DMS53 (cell line): Measurements from ENCODE around the gene ACOT11.
A peak's percentile ranks its signal among the peaks of the same experiment; 100 is the strongest.

Experiments
- DNase-seq: peaks from one replicate; lab custom pipeline; 2025; lab: John Stamatoyannopoulos, UW

ACOT11 gene

DNA sequence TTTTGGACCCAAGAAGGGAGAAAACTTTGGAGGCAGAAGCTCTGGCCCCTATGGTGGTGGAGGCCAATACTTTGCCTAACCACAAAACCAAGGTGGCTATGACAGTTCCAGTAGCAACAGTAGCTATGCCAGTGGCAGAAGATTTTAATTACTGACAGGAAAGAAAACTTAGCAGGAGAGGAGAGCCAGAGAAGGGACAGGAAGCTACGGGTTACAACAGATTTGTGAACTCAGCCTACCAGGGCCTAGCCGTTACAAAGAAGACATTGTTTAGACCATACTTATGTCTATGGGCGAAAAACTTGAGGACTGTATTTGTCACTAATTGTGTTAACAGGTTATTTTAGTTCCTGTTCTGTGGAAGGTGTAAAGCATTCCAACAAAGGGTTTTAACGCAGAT, 10.4 kb upstream of the ACOT11 start:
- DNase-seq, result no peak

DNA sequence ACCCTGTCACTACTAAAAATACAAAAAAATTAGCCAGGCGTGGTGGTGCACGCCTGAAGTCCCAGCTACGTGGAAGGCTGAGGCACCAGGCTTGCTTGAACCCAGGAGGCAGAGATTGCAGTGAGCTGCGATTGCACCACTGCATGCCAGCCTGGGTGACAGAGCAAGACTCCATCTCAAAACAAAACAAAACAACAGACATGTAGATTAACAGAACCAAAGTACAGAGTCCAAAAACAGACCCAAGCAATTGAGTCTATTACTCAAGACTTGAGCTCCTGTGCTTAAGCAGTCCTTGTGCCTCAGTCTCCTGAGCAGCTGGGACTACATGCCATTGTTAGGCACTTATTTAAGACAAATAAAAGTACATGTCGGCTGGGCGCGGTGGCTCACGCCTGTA, 9.5 kb upstream of the ACOT11 start:
- DNase-seq, result no peak

DNA sequence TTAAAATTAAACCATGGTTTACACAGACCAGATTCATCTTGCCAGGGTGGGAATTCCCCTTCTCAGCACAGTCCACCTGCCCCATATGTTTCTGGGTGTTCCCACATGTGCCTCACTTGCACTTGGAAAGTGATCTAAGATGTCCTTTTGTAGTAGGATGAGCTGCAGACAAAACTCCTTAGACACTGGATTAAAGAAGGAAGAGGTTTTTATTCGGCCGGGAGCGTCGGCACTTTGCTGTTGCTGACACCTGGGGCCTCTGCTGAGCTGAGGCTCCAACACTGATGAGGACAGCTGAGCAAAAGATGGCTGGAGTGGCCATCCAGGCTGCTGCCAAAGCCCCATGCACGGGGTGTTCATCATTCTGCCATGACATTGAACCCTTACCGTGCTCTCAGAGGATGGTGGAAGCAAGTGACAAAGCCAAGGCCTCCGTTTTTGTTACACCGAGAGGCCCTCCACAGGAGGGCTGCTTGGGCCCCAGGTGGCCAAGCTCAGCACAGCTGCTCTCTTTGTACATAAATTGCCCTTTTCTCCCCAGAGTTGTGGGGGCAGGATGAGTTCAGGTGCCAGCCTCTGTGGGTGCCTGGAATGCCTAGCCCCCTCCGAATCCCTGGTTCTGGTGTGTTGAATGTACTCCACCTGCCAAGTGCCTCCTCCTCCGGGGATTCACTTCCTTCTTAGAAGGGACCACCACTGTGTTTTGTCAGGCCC, 7.3 kb upstream of the ACOT11 start:
- DNase-seq, result peak; percentile 44

DNA sequence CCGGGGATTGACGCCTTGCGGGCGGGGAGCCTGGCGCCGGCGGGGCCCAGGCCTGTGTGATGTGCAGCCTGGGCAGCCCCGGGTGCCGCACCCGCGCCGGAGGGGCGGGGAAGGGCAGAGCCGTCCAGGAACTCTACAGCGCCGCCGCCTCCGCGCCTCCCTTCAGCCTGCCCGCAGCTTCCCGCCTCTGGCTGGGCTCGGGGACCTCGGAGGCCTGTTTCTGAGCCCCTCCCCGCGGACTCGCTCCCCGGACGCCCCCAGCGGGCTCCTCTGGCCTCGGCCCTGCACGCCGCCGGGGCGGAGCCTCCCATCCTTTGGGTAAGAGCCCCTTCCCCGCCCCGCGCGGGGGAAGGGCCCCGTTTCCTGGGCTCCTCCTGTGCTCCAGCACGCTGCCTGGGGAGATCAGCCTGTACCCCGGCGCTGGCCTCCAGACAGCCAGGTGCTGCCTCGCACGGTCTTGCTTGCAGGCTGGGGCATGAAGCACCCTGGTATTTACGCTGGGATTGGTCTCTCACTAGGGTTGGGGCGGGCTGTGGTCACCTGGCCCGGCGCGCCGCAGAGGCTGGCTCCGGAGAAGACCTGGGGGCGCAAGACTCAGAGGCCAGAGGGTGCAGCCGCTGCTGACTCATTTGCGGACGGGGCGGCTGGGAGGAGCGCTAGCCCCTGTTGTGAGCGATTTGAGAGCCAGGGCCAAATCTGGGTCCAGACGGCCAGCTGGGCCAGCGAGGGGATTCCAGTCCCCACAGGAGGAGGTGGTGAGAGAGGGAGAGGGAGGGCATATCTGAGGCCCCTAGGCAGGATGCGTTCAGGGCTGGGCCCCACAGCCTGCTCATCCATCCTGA, 5.7 kb upstream of the ACOT11 start:
- DNase-seq, result peak; percentile 99

DNA sequence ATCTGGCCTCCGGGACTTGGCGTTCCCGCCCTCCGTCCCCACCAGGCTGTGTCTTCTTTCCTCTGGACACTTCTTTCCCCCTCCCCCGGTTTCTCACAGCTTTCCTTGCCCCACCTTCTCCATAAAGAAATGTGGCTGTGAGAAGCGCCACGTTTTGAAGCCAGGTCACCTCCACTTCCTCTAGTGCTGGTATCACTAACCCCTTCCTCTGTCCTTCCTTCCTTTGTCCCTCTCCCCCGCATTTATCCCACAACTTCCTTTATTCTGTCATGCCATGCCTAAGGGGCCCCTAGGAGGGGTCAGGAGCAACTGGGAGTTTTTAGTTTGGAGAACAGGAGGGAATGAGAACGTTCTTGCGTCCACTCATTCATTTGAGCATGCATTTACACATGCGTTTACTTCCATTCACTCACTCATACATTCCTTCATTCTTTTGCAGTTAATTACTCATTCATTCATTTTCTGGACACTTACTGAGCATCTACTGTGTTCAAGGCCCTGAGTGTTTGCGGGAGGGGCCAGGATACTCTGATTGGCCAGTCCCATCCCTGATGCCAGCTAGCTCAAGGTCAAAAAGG, 5.0 kb upstream of the ACOT11 start:
- no peak for DNase-seq

DNA sequence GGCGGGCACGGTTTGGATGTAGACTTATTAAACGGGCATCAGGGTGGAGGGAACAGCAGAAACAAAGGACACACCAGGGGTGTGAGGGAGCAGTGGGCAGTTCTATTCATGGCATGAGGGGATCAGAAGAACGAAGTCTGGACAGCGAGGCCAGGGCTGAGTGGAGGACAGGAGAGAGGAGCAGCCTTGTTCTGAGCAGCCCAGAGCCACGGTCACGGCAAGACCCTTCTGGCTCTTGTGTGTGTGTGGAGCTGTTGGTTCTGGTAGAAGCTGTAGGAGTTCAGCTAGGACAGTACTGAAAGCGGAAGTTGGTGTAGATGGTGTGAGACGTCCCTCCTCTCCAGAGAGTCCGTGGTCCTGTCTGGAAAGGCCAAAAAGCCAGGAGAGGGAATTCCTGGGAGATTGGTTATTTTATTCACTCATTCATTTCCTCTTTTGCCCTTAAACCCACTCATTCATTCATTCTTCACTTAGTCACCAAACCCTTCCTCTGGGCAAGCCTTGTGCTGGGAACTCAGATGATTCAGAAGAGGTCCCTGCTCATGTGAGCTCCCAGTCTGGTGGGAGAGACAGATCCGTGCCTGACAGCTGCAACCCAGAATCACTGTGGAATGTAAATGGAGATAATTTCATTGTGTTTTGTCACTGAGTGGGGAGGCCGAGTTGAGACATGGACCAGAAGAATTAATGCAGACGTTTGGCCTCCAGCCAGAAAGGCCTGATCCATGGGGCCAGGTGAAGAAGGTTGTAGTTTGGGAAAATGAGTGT, 4.1 kb upstream of the ACOT11 start:
- no peak for DNase-seq

DNA sequence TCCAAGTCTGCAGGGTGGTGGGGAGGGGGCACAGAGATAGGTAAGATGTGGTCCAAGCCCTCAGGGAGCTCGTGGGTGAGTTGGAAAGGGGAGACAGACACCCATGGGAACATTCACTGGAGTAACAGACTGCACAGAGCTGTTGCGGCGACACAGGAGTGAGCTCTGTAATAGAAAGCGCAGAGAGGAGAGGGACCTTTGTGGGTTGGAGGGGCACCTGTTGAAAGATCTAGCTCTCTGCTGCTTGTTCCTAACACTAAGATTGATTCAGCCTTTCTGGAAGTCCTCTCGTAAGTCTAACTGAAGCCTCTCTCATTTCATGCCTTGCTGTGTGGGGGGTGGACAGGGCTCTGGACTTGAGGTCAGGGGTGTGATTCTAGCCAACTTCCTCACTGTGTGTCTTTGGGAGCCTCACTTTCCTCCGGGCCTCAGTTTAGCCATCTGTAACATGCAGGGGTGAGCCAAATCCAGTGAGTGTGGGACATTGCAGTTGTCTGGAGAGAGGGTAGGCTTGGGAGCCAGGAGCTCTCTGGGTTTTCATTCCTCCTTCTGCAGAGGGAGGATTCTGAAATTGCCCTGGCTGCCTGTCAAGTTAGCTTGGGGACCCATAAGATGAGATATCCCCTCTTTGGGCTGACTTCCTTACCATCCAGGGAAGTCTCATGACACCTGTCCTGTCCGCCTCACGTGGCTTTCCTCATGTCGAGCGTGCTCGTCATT, 2.0 kb upstream of the ACOT11 start:
- DNase-seq, result no peak

DNA sequence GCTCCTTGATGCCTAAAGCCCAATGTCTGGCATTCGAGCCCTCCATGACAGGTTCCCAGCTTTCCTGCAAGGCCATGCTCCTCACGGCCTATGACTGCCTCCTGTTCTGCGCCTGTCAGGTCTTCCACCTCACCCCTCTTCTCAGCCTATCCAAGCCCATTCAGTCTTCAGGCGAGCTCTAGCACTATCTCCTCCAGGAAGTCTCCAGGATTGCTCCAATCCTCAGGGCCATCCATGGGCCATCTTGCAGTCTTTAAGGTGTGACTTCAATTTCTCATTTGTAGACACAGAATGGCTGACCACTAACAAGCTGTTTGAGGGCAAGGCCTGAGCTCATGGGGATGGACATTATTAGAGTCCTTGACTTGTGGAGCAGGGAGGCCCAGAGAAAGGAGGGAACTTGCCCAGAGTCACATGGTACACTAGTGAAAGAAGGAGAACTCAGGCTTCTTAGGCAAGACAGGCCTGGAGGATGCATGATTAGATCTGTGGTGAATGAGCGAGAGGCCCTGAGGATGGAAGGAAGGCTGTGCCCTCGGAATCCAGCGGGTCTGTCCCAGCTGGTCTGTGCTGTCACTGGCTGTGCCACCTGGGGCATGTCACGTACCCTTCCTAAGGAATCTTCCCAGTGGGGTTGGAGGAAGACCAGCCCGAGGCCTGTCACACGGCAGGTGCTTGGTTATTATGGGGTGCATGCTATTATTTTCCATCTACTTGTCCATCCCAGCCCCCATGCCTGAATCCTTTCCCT, 1.2 kb upstream of the ACOT11 start:
- DNase-seq, result no peak

DNA sequence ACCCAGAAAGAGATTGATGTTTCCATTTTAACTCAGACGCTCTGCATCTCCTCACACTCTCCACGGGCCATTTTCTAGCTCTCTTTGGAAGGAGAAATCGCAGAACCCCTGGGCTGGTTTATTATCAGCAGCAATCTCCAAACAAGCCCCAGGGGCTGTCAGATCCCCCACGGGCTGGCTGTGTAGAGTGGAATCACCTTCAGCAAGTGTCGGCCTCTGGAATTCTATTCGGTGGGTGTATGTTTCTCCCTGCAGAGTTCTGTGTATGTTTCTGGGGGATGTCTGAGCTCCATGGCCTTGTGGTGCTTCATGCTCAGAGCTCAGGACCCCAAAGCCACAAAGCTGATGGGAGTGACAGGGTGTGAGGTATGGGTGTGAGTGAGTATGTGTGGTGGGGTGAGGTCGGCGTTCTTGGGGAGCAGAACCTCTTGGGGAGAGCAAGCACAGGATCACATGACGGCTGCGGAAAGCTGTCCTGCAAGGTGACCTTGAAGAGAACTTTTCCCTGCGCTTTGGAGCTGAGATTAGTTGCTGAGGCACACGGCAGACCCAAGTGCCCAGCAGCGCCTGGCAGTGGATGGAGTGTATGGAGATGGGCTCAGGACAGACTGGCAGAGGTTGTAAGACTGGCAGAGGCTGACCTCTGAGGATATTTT, 489 bp downstream of the ACOT11 start:
- no peak for DNase-seq

DNA sequence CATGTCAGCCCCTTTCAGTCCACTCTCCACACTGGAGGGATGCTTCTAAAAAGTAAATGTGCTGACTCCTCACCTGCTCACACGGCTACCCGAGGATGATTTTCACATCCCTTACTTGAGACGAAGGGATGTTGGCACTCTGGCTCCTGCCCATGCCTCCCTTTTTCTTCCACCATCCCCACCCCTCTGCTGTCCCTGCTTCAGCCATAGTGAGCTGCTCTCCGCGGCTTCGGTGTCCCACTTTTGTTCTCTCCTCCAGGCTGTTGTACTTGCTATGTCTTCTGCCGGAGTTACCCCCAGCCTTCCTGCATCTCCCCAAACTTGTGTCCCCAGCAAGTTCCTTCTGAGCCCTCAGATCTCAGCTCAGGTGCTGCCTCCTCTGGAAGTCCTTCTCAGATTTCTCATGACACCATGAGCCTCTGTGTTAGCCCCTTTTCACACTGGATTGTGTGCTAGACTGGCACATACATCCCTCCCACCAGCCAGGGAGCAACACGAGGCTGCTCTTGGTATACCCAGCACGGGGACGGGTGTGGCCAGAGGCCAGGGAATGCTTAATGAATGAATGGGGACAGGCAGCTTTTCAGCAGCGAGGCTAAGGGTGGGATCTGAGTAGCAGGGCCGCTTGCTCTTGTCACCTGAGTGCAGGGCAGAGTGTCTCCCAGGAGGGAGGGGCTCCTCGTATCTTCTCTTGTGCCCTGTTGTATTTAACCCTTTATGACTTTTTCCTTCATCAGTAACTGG, 1.3 kb downstream of the ACOT11 start:
- DNase-seq, result no peak

DNA sequence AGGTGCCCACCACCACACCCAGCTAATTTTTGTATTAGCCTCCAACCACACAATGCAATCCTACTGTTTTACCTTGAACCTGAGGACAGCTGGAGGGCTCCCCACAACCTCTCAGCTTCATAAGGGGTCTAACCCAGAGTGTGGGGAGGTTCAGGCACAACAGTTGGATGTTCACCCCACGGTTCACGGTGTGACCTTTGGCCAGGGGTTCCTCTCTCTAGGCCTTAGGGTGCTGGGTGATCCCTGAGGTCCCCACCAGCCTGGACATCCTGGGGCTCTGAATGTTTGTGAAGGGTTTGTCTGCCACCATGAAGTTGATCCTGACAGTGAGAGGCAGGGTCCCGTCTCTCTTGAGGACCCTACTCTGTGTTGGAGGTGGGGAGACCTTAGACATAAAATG, 3.9 kb downstream of the ACOT11 start:
- no peak for DNase-seq

DNA sequence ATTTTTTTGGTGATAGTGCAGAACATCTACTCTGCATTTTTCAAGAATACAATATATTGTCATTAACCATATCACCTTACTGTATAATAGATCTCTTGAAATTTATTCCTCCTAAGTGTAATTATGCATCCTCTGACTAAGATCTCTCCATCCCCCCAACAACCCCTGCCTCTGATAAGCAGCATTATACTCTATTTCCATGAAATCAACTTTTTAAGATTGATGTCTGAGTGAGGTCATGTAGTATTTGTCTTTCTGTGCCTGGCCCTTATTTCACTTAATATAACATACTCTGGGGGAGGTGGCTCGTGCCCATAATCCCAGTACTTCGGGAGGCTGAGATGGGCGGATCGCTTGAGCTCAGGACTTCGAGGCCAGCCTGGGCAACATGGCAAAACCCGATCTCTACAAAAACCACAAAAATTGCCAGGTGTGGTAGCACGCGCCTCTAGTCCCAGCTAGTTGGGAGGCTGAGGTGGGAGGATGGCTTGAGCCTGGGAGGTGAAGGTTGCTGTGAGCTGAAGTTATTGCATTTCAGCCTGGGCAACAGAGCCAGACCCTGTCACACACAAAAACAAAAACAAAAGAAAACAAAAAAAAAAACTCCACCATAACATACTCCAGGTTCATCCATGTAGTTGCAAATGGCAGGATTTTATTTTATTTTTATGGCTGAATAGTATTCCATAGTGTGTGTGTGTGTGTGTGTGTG, 5.7 kb downstream of the ACOT11 start:
- DNase-seq, result no peak

DNA sequence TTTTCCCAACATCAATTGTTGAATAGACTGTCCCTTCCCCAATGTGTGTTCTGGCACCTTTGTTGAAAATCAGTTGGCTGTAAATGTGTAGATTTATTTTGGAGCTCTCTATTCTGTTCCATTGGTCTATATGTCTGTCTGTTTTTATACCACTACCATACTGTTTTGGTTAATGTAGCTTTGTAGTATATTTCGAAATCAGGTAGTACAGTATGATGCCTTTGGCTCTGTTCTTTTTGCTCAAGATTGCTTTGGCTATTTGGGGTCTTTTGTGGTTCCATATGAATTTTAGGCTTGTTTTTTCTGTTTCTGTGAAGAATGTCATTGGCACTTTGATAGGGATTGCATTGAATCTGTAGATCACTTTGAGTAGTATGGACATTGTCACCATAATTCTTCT, 8.1 kb downstream of the ACOT11 start:
- no peak for DNase-seq

DNA sequence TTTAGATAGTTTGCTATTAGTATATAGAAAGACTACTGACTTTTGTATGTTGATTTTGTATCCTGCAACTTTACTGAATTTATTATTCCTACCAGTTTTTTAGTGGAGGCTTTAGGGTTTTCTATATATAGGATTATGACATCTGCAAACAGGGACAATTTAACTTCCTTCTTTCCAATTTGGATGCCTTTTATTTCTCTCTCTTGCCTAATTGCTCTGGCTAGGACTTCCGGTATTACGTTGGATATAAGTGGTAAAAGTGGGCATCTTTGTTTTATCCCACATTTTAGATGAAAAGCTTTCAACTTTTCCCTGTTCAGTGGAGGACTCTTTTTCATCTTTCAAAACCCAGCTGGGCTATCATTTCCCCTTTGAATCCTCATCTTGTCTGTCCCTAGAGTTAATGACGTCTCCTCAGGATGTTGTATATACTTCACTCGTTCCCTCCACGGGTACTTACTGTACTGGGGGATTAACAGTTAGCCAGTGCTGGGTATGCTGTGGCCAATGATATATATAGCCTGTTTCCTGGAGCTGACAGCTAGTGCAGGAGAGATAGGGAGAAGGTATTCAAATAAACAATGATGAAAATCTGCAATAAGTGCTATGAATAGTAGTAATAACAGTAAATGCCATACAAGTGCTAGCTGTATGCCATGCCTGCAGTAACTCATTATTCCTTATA, 9.8 kb downstream of the ACOT11 start:
- DNase-seq, result no peak

DNA sequence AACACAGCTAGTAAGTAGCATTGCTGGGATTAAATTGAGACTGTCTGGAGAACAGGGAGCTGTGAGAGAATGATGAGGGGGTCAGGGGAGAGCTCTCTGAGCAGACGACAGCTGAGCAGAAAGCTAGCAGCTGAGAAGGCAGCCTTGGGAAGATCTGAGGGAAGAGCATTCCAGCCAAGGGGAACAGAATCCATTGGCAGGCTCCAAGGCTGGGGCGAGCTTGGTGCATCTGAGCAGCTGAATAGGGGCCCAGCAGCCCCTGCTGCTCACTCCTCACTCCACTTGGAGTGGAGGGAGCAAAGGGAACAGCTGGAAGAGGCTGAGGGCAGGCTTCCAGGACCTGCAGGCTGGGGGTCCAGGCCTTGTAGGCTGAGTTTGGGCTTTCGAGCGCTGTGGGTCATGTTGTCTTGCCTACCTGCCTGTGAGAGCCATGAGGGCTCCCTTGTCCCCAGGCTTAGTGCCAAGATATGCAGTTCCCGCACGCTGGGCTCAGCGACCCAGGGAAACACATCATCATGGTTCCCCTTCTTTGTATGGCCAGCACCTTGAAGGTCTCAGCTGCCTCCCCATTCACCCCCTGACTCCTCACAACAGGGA, 10.5 kb downstream of the ACOT11 start:
- no peak for DNase-seq

DNA sequence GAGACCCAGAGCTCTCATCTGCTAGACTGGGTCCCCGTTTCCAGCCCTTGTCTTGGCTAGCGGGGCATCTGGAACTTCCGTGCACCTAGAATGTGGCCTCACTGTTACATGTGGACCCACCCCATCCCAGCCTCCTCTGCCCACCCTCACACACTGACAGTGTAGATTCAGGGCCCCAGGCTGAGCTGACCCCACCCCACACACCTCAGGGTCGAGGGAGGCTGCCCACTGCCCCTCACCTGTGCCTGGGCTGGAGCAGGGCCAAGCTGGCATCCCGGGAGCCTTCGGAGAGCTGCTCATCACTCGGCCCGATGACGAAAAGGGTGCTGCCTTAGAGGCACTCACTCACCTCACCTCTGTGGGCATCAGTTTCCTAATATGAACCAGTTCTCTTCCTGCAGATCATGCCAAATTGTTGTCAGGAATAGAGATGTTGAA, 11.1 kb downstream of the ACOT11 start:
- DNase-seq, result no peak

DNA sequence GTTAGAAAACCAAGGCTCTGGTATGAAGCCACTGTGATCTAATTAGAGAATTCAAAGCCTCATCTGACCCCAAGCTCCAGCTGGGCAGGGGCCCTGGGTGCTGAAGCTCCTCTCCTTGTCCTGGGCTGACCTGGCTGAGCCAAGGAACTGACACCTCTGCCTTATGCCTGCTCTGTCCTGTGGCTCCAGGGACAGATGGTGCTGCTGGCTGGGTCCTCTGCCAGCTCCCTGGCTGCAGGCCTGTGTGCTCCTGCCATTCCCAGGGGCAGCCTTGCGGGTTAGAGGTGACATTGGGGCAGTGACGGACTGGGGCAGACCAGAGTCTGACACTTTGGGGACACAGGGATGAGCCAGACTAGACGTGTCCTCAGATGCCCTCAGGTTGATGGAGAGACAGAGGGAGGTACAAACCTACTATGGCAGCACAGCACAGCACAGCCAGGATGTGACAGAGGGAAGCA, 11.8 kb downstream of the ACOT11 start:
- no peak for DNase-seq
